Epithelial cell of proximal tubule (primary cell): ENCODE measurements around the gene PAX8. TPM values are rescaled to one million over a fixed set of nuclear protein-coding genes. Genes with fewer than 3 reads are reported as not detected.
A peak's percentile ranks its signal among the peaks of the same experiment; 100 is the strongest.

Experiments
- DNase-seq: peaks from one replicate; pipeline ENCODE4 v3.0.0-alpha.2; 2011; ENCODE audit warnings: low read depth
- H3K4me3 ChIP-seq: 2 replicates; pipeline ENCODE4 v1.5.1; 2011; ENCODE audit warnings: low read depth, mild to moderate bottlenecking, low read length
- total RNA-seq: library from RNA; depleted of rRNA; stranded (reverse); fragments of >200 nt; gene quantifications from 2 replicates; pipeline ENCODE4 v1.2.3, GENCODE V29; 2015
- TF ChIP-seq, protein P1 (sequence below): conservative IDR thresholded peaks from 2 replicates; pipeline ENCODE4 v1.5.1; 2012; ENCODE audit warnings: low read depth, mild to moderate bottlenecking, low read length

The PAX8 gene
- total RNA-seq, 1 donor from 2014 or later, result 127 TPM

DNA sequence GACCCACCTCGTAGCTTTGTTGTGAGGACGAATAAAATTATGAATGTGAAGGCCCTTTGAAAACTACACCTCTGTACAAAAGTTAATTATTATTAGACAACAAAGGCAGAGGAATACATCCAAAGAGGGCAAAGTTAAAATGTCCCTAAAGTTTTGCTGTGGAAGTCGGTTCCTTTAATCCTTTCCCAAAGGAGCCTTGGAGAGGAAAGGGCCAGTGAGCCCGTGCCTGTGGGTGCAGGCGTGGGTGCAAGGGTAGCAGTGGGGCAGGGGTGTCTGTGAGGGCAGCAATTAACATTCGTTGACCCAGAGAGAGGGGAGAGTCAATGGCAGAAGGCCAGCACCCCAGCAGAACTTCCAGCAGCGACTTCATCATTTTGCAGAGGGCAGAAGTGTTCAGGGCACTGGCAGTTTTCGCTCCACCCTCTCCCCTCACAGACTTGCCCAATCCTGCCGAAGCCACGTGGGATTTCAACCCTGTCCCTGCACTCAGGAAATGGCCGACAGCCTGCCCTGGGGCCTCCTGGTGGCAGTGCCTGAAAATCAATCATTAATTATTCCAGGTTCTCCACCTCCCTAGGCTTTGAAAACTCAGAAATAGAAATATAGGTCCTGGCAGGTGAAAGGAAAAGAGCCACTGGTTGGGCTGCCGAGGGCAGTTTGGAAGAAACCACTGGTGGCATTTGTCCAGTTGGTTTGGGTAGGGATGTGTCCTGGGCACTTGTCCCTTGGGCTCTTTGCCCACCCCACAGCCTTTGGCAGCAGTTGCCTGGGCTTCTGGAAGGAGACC lies 4.2 kb upstream of the PAX8 start:
- DNase-seq, result peak; percentile 87
- peak overlapping the region; percentile 27 for H3K4me3 ChIP-seq
- TF ChIP-seq, protein P1, sequence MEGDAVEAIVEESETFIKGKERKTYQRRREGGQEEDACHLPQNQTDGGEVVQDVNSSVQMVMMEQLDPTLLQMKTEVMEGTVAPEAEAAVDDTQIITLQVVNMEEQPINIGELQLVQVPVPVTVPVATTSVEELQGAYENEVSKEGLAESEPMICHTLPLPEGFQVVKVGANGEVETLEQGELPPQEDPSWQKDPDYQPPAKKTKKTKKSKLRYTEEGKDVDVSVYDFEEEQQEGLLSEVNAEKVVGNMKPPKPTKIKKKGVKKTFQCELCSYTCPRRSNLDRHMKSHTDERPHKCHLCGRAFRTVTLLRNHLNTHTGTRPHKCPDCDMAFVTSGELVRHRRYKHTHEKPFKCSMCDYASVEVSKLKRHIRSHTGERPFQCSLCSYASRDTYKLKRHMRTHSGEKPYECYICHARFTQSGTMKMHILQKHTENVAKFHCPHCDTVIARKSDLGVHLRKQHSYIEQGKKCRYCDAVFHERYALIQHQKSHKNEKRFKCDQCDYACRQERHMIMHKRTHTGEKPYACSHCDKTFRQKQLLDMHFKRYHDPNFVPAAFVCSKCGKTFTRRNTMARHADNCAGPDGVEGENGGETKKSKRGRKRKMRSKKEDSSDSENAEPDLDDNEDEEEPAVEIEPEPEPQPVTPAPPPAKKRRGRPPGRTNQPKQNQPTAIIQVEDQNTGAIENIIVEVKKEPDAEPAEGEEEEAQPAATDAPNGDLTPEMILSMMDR, result peak; percentile 32

- peak; percentile 67 for DNase-seq
- TF ChIP-seq, protein P1, result no peak
- peak overlapping the region; percentile 27 for H3K4me3 ChIP-seq
Measured at GRCh38 chr2:113281910-113282746, 3.4 kb upstream of the PAX8 start.

DNA sequence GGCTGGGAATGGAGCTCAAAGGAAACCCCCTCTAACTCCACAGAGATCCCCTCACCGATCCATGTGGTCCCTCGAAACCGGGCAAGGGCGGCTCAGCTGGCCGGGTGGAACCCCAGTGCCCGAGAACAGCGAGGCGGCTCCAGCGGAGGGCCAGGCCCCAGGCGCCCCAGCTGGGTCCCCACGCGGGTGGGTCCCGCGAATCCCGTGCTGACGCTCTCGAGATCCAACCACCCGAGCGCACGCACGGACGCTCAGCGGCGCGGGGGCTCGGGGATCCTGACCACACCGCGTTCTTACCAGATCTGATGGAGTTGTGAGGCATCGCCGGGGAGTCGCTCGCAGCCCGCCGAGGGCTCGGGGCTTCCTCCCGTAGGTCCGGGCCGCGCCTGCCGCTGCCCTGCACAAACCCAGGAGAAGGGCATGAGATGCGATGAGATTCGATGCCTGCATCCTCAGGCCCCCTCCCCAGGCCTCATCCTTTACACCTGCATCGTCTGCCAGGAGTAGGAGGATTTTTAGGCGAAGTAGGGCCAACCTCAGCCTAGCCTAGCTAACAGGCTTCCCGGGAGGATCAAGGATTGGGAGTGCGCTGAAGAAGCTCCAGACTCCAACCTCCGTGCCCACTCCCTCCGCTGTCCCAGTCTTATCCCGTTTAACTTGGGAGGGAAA lies 514 bp downstream of the PAX8 start:
- H3K4me3 ChIP-seq, result peak overlapping the region; percentile 84
- TF ChIP-seq, protein P1, result no peak
- no peak for DNase-seq

DNA sequence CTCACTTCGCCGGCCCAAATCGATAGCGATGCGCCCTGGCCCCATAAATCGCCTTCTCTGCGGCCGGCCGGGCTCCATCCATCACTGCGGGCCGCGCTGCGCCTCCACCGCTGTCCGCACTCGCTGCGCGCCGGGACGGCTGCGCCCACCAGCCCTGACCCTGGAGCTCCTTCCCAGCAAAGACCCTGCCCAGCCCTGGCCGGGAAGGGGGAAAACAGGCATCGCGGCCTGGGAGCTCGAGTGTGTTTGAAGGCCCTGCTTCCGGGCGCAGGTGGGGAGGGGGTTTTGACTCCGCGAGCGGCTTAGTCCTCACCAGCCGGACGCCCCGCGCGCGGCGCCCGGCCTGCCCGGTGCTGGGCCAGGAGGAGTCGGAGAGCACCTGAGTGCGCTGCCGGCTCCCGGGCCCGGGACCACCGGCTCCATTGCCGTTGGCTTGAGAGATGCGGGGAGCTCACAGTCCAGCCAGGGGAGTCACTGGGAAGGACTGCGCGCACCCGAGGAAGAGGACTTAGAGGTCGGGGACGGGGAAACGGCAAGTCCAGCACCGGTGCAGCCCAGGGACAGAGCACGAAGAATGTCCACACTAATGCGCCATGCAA lies 1.1 kb downstream of the PAX8 start:
- no peak for DNase-seq
- H3K4me3 ChIP-seq, result peak overlapping the region; percentile 84
- TF ChIP-seq, protein P1, result no peak

DNA sequence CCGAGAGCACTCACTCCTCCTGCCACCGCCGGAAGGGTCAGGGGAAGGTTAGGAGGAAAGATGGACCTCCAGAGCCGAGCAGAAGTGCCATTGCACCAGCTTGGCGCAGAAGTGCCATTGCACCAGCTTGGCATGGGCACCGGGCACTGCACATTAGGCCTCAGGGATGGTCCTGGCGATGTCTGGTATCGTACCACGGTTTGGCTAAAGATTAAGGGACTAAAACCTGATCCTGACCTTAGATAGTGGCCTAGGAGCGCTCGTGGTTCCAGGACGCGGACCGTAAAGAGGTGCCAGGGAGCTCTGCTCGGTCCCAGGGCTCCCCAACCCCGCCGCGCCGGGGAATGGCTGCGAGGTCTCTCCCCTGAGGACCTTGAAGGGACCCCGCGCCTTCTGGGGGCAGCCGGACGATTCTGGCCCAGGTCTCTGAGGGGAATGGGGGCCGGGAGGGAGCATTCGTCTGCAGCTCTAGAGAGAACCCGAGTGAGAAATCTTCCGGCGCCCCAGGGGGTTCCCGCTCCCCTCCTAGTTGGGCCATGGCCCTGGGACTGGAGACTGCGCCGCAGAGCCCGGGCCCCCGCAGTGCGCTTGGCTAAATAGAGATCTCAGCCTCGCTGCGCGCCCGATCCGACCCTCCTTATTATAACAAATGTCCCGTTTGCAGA lies 1.8 kb downstream of the PAX8 start:
- TF ChIP-seq, protein P1, result no peak
- peak overlapping the region; percentile 84 for H3K4me3 ChIP-seq
- no peak for DNase-seq

GRCh38 chr2:113276216-113276760 lies 2.4 kb downstream of the PAX8 start:
- H3K4me3 ChIP-seq, result peak overlapping the region; percentile 84
- TF ChIP-seq, protein P1, result no peak
- no peak for DNase-seq
